Raji (cell line): ENCODE data around the gene HYI.

Source experiments
- POLR2A ChIP-seq: IDR thresholded peaks from 2 replicates; pipeline ENCODE4 v1.6.1; 2011; ENCODE audit warnings: low read depth, low read length, control low read depth; ENCODE audit not compliant: insufficient read depth

HYI gene

GRCh38 chr1:43448955-43449707 lies 4.6 kb downstream of the HYI start:
- TF ChIP-seq POLR2A, result no peak

- no peak for TF ChIP-seq POLR2A
These were observed 5.6 kb downstream of the HYI start for GRCh38 chr1:43447891-43448708.

GRCh38 chr1:43446881-43447835 lies 6.6 kb downstream of the HYI start:
- TF ChIP-seq POLR2A, result no peak

GRCh38 chr1:43446388-43446740 lies 7.4 kb downstream of the HYI start:
- TF ChIP-seq POLR2A, result no peak

GRCh38 chr1:43445606-43446387 lies 7.9 kb downstream of the HYI start:
- no peak for TF ChIP-seq POLR2A

GRCh38 chr1:43444836-43445235 lies 8.9 kb downstream of the HYI start:
- TF ChIP-seq POLR2A, result no peak

GRCh38 chr1:43444151-43444828 lies 9.4 kb downstream of the HYI start:
- no peak for TF ChIP-seq POLR2A

GRCh38 chr1:43443197-43443946 lies 10.4 kb downstream of the HYI start:
- TF ChIP-seq POLR2A, result no peak

- no peak for TF ChIP-seq POLR2A
These were observed 11.0 kb downstream of the HYI start for GRCh38 chr1:43442756-43443155.

- no peak for TF ChIP-seq POLR2A
These were observed 11.7 kb downstream of the HYI start for GRCh38 chr1:43441894-43442637.

GRCh38 chr1:43441166-43441893 lies 12.4 kb downstream of the HYI start:
- TF ChIP-seq POLR2A, result no peak

- TF ChIP-seq POLR2A, result no peak
These were observed 13.4 kb downstream of the HYI start for GRCh38 chr1:43440358-43440757.
